Measurements from ENCODE around the gene TLE6. TPM values are rescaled to one million over a fixed set of nuclear protein-coding genes. Genes with fewer than 3 reads are reported as not detected.
"Not testable (repeated sequence)": the region's sequence is repeated elsewhere in the genome, so short reads cannot be mapped to it uniquely, and the experiment has no call there.

TLE6 gene
- total RNA-seq, 2 experiments from 2014 or later, result 2.5 to 2.6 TPM

DNA sequence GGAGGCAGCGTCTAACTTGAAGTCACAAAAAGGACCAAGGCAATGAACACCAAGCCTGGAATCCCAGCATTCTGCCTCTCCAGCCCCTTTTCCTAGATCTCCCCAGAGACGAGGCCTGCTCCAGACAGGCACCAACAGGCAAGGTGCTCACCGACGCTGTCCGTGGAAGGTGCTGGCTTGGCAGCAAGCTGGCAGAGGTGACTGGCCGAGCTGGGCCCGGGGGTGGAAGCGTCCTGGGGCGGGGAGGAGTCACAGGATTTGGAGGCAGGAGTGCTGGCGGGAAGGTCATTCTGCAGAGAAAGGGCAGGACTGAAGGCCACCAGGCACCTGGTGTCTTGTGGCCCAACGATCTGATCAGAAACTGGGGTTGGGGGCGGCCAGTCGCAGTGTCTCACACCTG is 33.5 kb downstream of the TLE6 start:
- no peak overlapping the region for H3K4me3 Mint-ChIP-seq
- intact Hi-C loops (cut with micrococcal nuclease), result no loop called here
- no peaks in the 10 kb centered on the region for H3K27me3 Mint-ChIP-seq
- DNase-seq, result no peak
- CTCF ChIA-PET, result no interaction called here
- POLR2A ChIA-PET, result no interaction called here
- H3K4me1 Mint-ChIP-seq (ENCODE audit: low read depth), result no peaks in the 10 kb centered on the region
- H3K27ac Mint-ChIP-seq, result no peak overlapping the region
- H3K36me3 Mint-ChIP-seq, result peaks cover 2% of the 10 kb centered on the region
- H3K9me3 Mint-ChIP-seq, result no peaks in the 10 kb centered on the region

DNA sequence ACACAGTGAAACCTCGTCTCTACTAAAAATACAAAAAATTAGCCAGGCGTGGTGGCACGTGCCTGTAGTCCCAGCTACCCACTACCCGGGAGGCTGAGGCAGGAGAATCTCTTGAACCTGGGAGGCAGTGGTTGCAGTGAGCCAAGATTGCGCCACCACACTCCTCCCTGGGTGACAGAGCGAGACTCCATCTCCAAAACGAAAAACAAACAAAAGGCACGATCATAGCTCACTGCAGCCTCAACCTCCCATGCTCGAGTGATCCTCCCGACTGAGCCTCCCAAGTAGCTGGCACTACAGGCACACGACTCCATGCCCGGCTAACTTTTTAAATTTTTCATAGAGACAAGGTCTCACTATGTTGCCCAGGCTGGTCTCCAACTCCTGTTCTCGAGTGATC is 34.7 kb downstream of the TLE6 start:
- H3K27ac Mint-ChIP-seq; intact Hi-C loops (cut with micrococcal nuclease); DNase-seq; H3K27me3 Mint-ChIP-seq; H3K36me3 Mint-ChIP-seq; H3K9me3 Mint-ChIP-seq; H3K4me1 Mint-ChIP-seq (ENCODE audit: low read depth); H3K4me3 Mint-ChIP-seq; POLR2A ChIA-PET: not testable (repeated sequence)
- CTCF ChIA-PET, result interaction anchor here (0.6 to 1.2 kb wide), 2 partner anchors 9 to 64 kb away, joined by 3 to 4 read pairs; no protein-coding TSS in a partner anchor

DNA sequence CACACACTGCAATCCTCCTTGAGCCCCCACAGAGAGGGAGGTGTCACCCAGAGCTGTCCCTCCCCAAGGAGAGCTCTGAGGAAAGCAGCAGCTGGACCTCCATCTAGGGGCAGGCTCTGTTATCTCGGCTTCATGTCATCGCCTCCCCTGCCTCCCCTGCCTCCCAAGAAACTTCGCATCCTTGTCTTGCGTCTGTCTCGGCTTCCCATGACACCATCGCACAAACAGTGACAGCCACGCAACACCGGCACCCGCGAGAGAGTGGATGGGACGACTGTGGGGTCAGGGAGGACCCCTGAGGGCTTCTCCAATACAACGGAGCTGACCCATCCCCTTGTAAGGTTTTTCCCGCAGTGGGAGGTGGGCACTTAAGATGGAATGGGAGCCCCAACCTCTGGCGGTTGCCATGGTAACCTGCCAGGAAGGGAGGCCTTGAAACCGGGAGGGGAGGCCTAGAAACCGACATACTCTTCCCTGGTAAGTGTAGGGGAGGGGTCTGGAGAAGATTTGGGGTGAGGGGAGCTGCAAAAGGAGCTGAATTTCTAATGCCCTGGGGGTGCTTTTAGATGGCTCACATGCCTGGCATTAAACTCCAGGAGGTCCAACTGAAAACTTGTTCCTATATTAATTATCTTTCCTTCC is 35.4 kb downstream of the TLE6 start:
- DNase-seq, result no peak
- ChIA-PET POLR2A (no interaction called here), CTCF (interaction anchor here (0.6 to 1.2 kb wide), 4 partner anchors 8 to 91 kb away, joined by 3 to 4 read pairs (median 3); no protein-coding TSS in a partner anchor)
- Mint-ChIP-seq H3K27ac (no peak overlapping the region), H3K9me3 (no peaks in the 10 kb centered on the region), H3K36me3 (peaks cover 2% of the 10 kb centered on the region), H3K4me3 (no peak overlapping the region), H3K4me1 (ENCODE audit: low read depth) (no peaks in the 10 kb centered on the region), H3K27me3 (no peaks in the 10 kb centered on the region)
- intact Hi-C loops (cut with micrococcal nuclease), result no loop called here

DNA sequence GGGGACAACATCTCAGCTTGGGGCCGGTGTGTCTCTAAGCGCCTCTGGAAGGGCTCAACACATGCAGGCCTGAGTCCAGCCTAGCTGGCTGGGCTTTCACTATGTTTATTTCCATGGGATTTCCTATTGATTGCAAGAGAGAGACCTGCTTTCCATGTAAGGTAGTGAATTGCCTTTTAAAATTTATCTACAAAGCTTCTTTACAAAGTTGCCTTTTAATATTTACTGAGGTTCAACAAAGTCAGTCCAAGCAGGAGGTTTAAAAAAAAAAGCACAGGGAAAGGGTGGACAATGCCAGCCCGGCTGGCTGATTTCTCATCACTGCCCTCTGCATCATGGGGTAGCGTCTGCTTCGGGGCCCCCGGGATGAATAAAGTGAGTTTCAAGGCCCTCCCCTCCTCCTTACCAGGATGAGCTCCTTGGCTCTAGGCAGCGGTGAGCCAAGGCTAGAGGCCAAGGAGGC is 35.9 kb downstream of the TLE6 start:
- no peak overlapping the region for H3K27ac Mint-ChIP-seq
- H3K36me3 Mint-ChIP-seq, result peaks cover 2% of the 10 kb centered on the region
- no peak overlapping the region for H3K4me3 Mint-ChIP-seq
- intact Hi-C loops (cut with micrococcal nuclease), result no loop called here
- H3K9me3 Mint-ChIP-seq, result no peaks in the 10 kb centered on the region
- H3K27me3 Mint-ChIP-seq, result no peaks in the 10 kb centered on the region
- H3K4me1 Mint-ChIP-seq (ENCODE audit: low read depth), result no peaks in the 10 kb centered on the region
- ChIA-PET CTCF (interaction anchor here (1.2 kb wide), 2 partner anchors 55 to 63 kb away, joined by 3 to 4 read pairs; no protein-coding TSS in a partner anchor), POLR2A (no interaction called here)
- DNase-seq, result no peak

DNA sequence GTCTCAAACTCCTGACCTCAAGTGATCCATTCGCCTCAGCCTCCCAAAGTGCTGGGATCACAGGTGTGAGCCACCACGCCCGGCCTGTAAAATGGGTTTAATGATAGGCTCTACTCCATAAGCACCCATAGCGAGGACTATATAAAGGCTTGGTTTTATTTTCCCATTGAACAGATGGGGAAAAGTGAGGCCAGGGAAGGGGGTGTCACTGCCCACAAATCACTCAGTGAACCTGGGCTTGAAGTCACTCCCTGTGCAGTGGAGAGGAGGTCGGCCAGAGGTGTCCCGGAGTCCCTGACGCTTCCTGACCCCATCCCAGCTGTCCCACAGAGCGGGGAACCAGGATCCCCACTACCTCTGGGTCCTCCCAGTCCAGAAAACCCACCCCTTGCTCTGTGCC is 36.8 kb downstream of the TLE6 start:
- H3K27ac Mint-ChIP-seq, result no peak overlapping the region
- intact Hi-C loops (cut with micrococcal nuclease), result no loop called here
- no peaks in the 10 kb centered on the region for H3K9me3 Mint-ChIP-seq
- CTCF ChIA-PET, result no interaction called here
- peaks cover 2% of the 10 kb centered on the region for H3K36me3 Mint-ChIP-seq
- no peak for DNase-seq
- no peak overlapping the region for H3K4me3 Mint-ChIP-seq
- no peaks in the 10 kb centered on the region for H3K27me3 Mint-ChIP-seq
- POLR2A ChIA-PET, result no interaction called here
- H3K4me1 Mint-ChIP-seq (ENCODE audit: low read depth), result no peaks in the 10 kb centered on the region

DNA sequence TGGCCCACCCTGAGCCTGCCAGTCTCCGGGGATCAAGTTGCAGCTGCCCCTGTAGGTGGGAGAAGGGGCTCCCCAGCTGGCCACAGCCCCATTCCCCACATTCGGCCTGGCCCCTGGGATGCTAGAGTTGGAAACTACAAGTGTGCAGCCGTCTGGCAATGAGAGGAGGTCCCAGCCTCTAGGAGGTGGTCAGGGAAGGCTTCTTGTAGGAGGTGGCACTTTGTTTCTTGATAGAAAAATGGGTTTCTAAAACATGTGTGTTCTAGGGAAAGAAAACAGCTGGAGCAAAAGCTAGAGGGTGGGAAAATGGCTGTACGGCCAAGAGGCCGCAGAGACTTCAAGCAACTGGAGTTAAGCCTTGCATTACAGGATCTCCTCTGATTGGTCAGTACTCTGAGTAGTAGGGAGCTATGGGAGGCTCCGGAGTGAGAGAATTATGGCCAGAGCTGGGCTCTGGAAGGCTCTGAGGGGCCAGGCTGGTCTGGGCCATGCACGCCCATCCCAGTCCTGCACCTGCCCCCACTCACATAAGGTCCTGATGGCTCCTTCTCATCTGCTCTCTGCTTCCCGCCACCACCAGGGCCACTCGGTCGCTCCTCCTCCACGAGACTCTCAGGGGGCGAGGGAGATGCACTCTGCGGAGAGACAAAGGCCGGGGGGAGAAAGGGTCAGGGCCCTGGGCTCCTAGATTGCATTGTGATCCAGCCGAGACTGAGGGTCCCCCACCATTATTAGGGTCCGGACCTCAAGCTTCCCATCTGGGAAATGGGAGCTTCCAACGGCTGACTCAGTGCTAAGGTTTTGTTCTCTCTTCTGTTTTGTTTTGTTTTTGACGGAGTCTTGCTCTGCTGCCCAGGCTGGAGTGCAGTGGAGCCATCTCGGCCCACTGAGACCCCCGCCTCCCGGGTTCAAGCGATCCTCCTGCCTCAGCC is 38.0 kb downstream of the TLE6 start:
- H3K4me3 Mint-ChIP-seq, result no peak overlapping the region
- H3K27ac Mint-ChIP-seq, result no peak overlapping the region
- no peaks in the 10 kb centered on the region for H3K9me3 Mint-ChIP-seq
- H3K36me3 Mint-ChIP-seq, result peaks cover 2% of the 10 kb centered on the region
- H3K27me3 Mint-ChIP-seq, result no peaks in the 10 kb centered on the region
- DNase-seq, result no peak
- ChIA-PET POLR2A (interaction anchor here (0.7 kb wide), 1 partner anchor 91 kb away, joined by 4 read pairs; no protein-coding TSS in a partner anchor), CTCF (interaction anchor here (0.5 to 1.3 kb wide), 3 partner anchors 60 to 111 kb away, joined by 3 to 4 read pairs (median 3); no protein-coding TSS in a partner anchor)
- intact Hi-C loops (cut with micrococcal nuclease), result no loop called here
- no peaks in the 10 kb centered on the region for H3K4me1 Mint-ChIP-seq (ENCODE audit: low read depth)

DNA sequence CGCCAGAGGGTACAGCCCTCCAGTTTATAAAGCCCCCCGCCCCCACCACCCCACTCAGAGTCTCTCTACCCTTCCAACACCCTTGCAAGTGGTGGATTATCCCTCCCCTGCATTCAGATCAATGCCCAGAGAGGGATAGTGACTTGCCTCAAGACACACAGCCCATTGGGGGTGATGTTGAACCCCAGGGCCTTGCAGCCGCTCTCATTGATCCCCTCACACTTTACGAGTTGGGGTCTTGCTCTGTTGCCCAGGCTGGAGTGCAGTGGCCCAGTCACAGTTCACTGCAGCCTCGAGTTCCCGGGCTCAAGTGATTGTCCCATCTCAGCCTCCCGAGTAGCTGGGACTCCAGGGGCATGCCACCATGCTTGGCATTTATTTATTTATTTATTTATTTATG is 40.6 kb downstream of the TLE6 start:
- no peaks in the 10 kb centered on the region for H3K36me3 Mint-ChIP-seq
- CTCF ChIA-PET, result no interaction called here
- H3K27ac Mint-ChIP-seq, result no peak overlapping the region
- H3K4me3 Mint-ChIP-seq, result no peak overlapping the region
- H3K27me3 Mint-ChIP-seq, result no peaks in the 10 kb centered on the region
- H3K9me3 Mint-ChIP-seq, result no peaks in the 10 kb centered on the region
- no peak for DNase-seq
- H3K4me1 Mint-ChIP-seq (ENCODE audit: low read depth), result peaks cover 4% of the 10 kb centered on the region
- intact Hi-C loops (cut with micrococcal nuclease), result no loop called here
- POLR2A ChIA-PET, result no interaction called here

DNA sequence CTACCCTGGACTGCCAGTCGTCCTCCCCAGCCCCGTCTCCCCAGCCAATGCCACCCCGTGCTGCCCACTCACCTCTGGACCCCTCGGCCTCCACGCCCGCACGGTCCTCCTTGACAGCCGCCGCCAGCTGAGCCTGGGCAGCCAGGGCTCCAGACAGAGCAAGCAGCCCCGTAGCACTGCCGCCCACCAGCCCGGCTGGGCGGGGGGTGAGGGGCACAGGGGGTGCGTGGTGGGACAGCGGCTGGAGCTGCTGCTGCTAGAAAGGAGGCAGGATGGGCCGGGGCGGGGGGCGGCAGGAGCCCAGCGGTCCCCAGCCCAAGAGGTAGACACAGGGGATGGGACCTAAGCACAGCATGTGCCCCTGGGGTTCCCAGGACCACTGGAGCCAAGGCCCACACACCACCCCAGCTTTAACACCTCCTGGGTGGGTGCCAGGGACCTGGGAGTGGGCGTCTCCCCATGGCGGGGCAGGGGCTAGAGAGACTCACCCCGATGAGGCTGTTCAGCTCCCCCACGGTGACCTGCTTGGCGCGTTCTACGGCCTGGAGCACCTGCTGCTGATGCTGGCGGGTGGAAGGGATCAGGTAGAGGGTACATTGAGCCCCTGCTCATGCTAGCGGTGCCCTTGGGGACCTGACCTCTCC is 42.0 kb downstream of the TLE6 start:
- CTCF ChIA-PET, result no interaction called here
- Mint-ChIP-seq H3K9me3 (no peaks in the 10 kb centered on the region), H3K27ac (no peak overlapping the region), H3K4me3 (no peak overlapping the region), H3K36me3 (no peaks in the 10 kb centered on the region), H3K27me3 (no peaks in the 10 kb centered on the region), H3K4me1 (ENCODE audit: low read depth) (peaks cover 11% of the 10 kb centered on the region)
- intact Hi-C loops (cut with micrococcal nuclease), result no loop called here
- DNase-seq, result no peak
- POLR2A ChIA-PET, result no interaction called here

DNA sequence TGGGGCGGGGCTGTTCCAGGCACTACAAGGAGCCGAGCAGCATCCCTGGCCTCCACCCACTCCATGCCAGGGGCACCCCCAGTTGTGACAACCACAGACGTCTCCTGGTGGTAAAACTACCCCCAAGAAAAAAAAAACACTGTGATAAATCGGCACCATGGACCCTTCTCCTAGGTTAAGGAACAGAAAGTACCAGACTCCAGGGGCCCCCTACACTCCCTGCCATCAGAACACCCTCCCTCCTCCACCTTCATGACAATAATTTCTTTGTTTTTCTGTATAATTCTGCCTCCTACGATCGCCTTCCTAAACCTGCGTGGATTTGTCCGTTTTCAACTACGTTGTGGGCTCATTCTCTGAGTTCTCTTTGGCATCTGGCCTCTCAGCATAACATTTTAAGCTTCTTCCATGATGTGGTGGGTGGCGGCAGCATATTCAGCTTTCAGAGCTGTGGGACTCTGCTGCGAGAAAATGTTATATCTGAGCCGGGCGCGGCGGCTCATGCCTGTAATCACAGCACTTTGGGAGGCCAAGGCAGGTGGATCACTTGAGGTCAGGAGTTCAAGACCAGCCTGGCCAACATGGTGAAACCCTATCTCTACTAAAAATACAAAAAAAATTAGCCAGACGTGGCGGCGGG is 43.1 kb downstream of the TLE6 start:
- peaks cover 3% of the 10 kb centered on the region for H3K27me3 Mint-ChIP-seq
- no peak overlapping the region for H3K27ac Mint-ChIP-seq
- intact Hi-C loops (cut with micrococcal nuclease), result no loop called here
- DNase-seq, result no peak
- peaks cover 20% of the 10 kb centered on the region for H3K4me1 Mint-ChIP-seq (ENCODE audit: low read depth)
- H3K4me3 Mint-ChIP-seq, result no peak overlapping the region
- ChIA-PET POLR2A (no interaction called here), CTCF (interaction anchor here (0.7 kb wide), 1 partner anchor 8 kb away, joined by 3 read pairs; no protein-coding TSS in a partner anchor)
- no peaks in the 10 kb centered on the region for H3K36me3 Mint-ChIP-seq
- no peaks in the 10 kb centered on the region for H3K9me3 Mint-ChIP-seq

DNA sequence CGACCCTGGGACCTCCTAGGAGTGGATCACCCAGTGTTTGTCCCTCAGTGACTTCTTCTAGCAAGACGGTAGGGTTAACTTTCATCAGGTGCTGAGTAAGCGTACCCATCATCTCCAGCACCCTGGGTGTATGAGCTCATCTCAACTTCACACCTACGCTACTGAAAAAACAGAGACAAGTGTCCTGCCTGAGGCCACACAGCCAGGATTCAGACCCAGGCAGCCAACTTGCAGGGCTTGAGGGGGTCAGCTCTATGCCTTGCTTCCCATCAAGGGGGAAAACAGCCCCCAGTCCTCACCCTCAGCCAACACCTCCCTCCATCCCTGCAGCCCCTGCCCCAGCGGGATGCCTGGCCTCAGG is 47.1 kb downstream of the TLE6 start:
- peaks cover 11% of the 10 kb centered on the region for H3K27me3 Mint-ChIP-seq
- peak overlapping the region; percentile 18 for H3K4me3 Mint-ChIP-seq
- no peak overlapping the region for H3K27ac Mint-ChIP-seq
- ChIA-PET POLR2A (interaction anchor here (0.8 to 1.0 kb wide), 3 partner anchors 12 to 74 kb away, joined by 3 to 6 read pairs (median 3); no protein-coding TSS in a partner anchor), CTCF (interaction anchor here (1.3 to 2.4 kb wide), 4 partner anchors 11 to 79 kb away, joined by 3 to 6 read pairs (median 5); no protein-coding TSS in a partner anchor)
- no peaks in the 10 kb centered on the region for H3K36me3 Mint-ChIP-seq
- H3K4me1 Mint-ChIP-seq (ENCODE audit: low read depth), result peaks cover 25% of the 10 kb centered on the region
- peak; percentile 54 for DNase-seq
- H3K9me3 Mint-ChIP-seq, result no peaks in the 10 kb centered on the region
- intact Hi-C loops (cut with micrococcal nuclease), result no loop called here

DNA sequence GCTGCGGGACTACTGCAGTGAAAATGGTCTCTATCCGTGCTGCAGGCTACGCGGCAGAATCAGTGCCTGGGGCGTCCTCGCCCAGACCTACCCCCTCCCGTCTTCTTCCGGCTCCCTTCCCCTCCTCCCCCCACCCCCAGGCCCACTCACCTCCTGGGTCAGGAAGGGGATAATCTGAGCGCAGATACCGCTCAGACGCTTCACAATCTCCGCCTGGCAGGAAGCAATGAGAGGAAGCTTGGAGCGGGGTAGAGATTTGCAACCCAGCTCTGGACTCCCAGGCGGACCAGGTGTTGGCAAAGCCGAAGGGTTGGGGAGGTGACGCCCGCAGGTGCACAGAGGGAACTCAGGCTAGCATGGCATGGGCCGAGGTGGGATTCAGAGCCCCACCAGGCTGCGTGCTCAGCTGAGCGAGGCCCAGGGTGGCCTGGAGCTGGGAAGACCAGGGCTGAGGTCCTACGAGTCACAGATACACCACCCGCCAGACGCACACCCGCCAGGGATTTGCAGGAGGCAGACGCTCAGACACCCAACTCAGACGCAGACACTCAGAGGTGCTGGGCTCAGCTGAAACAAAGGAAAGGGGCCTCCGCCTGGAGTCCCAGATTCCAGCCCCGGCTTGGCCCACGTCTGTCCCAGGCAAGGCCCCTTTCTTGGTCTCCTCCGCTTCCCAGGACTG is 47.6 kb downstream of the TLE6 start:
- peak overlapping the region; percentile 18 for H3K4me3 Mint-ChIP-seq
- no peaks in the 10 kb centered on the region for H3K36me3 Mint-ChIP-seq
- H3K9me3 Mint-ChIP-seq, result no peaks in the 10 kb centered on the region
- H3K27ac Mint-ChIP-seq, result no peak overlapping the region
- DNase-seq, result peak; percentile 34
- H3K4me1 Mint-ChIP-seq (ENCODE audit: low read depth), result peaks cover 28% of the 10 kb centered on the region
- ChIA-PET POLR2A (interaction anchor here (0.8 to 1.0 kb wide), 3 partner anchors 11 to 74 kb away, joined by 3 to 6 read pairs (median 3); no protein-coding TSS in a partner anchor), CTCF (interaction anchor here (1.3 to 2.4 kb wide), 4 partner anchors 11 to 79 kb away, joined by 3 to 6 read pairs (median 5); no protein-coding TSS in a partner anchor)
- peaks cover 11% of the 10 kb centered on the region for H3K27me3 Mint-ChIP-seq
- intact Hi-C loops (cut with micrococcal nuclease), result no loop called here
